Measurements from ENCODE around the gene MACC1.
"Not testable (repeated sequence)": the region's sequence is repeated elsewhere in the genome, so short reads cannot be mapped to it uniquely, and the experiment has no call there.

Gene MACC1

DNA sequence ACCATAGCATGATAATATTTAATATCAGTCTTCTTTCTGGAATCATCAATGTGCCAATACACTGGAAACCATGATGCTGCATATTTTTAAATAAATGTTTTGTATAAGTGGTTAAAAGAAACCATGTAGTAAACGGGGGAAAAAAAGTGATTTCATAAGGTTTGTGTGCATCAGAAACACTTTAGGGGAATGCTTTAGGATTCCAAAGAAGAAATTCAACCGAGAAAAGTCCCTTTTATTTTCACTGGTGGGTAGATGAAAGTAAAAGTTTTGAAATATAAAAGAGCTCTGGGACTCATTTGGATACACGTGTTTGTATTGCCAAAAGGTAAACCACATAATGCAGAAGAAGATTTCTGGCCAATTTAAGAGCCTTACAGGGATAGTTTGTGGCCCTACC, 11.9 kb upstream of the MACC1 start:
- DNase-seq = no peak

DNA sequence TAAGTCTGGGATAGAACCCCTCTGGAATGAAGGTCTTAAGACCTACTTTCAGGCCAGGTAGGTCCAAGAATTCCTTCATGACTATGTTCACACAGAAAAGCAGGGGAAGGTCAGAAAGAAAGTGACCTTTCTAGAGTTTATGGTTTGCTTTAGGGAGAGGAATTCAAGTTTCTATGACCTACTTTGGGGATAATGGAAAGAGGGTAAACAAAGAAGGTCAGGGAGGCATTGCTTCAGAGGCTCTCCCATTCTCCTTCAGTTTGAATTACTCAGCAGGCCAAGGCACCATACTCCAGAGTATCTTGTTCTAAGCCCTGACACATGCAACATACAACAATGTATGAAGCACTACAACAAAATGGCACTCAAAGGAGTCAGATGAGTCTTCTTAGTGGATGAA, 11.5 kb upstream of the MACC1 start:
- DNase-seq = no peak

- no peak for DNase-seq
Measured at GRCh38 chr7:20227291-20227795, 10.2 kb upstream of the MACC1 start.

- DNase-seq = no peak
Measured at GRCh38 chr7:20226860-20227259, 9.7 kb upstream of the MACC1 start.

GRCh38 chr7:20225384-20225783, 8.2 kb upstream of the MACC1 start:
- DNase-seq = no peak

DNA sequence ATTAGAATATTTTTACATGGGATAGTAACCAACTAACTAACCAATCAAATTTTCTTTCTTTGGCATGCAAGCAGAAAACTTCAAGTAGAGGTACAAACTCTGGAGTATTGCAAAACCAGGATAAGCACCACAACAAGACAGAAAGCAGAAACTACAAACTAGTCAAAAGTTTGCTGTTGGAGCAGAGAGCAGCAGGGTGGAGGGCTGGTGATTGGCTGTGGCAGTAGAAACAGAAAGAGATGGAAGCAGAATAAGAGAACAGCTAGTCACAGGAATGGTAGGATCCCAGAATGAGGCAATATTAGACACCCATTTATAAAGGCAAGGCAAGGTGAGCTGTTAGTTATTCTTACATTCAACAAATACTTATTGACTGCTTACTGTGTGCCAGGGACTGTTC, 6.8 kb upstream of the MACC1 start:
- no peak for DNase-seq

GRCh38 chr7:20223356-20223755, 6.2 kb upstream of the MACC1 start:
- no peak for DNase-seq

GRCh38 chr7:20222219-20222828, 5.1 kb upstream of the MACC1 start:
- DNase-seq = no peak

DNA sequence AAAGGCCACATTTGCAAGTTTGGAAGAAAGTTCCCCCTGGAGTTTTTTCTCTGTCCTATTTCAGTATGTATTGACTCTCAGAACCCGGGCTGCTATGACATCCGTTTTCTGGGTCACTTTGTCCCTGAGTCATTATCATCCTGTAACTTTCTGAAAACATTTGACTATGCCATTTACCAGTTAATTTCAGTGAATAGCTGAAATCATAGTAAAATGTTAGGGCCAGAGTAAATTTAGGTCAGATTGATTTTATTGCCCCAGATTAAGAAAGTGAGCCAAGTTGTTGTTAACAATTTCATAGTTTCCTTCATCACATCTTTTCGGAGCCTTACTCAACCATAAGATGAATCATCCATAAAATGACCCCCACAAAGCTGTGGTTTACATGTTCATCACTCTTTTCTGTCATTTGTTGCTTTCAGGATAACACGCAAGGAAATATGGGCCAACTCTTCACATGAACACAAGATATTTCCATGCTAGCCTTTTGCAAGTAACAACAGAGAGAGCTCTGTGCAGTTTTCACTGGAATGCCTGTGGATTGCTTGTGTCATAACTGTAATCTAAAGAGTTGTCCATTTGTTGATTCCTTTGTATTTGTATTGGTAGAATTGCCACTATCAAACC, 3.9 kb upstream of the MACC1 start:
- DNase-seq = no peak

- no peak for DNase-seq
Measured at GRCh38 chr7:20220293-20220761, 3.1 kb upstream of the MACC1 start.

DNA sequence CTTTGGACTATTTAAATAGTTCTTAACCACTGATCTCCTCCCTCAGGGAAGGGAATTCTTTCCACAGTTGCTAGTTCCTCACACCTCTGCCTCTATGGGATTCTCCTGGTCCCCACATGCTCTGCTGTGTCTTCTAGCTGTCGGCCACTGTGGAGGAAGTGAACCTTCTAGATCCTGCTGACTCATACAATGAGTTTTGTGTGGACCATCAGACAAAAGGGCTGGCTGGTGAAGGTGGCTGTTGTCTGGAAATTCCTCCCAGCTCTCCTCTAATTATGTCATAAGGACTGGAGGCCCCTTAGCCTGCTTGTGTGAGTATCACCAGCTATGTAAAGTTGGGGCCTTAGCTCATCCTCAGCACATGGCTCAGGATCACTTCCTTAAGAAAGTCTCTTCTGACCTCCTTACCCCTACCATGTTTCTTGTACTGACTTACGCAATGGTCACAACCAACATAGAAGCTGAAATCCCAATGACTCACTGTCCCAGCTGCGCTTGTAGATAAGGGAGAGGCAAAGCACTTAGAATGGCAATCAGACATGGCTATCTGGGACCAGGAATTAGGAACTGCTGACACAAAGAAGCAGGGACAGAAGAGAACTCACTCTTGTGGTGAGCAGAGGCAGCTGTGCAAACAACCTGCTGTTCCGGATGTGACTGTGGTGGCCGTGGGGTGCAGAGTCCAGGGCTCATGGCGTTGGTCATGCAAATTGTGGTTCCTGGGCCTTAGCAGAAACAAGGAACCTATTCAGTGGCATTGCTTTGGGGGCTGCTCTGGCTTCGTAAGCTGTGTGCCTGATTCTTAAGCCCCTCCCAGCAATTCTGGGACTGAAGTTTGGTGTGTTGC, 2.5 kb upstream of the MACC1 start:
- DNase-seq = no peak

DNA sequence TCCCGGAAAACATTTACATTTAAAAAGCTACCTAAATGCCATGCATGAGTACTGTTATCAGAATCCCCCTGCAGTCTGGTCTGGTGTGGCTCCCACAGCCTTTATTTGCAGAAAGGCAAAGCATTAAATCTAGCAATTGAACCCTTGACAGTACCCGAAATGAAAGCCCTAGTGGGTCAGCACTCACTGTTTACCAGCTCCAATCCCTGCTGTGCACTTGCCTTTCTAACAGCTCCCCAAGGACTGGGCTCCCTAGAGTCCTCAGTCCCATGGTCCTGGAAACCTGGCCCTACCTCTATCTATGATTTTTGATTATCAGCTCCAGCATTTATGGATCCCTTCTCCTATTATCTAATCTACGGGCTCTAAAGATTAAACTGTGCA, 1.9 kb upstream of the MACC1 start:
- DNase-seq = no peak

DNA sequence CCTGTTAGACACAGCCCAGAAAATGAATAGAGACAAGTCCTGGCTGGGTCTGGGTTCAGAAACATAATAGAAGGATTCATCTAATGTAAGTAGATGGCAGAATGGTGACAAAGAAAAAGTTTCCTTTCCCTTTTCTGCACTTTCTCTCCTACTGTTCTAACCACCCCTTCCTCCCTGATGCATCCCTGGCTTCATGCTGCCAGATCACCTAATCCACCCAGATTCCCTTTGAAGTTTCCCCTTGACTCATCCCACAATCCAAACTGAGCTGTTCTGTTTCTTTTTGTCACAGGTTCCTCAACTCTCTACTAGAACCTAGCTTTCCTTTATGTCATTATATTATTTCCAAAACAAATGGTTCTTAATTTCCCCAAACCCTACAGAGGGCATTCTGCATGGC, 1.1 kb upstream of the MACC1 start:
- no peak for DNase-seq

- DNase-seq = no peak
Measured at GRCh38 chr7:20216406-20217036, 663 bp downstream of the MACC1 start.

DNA sequence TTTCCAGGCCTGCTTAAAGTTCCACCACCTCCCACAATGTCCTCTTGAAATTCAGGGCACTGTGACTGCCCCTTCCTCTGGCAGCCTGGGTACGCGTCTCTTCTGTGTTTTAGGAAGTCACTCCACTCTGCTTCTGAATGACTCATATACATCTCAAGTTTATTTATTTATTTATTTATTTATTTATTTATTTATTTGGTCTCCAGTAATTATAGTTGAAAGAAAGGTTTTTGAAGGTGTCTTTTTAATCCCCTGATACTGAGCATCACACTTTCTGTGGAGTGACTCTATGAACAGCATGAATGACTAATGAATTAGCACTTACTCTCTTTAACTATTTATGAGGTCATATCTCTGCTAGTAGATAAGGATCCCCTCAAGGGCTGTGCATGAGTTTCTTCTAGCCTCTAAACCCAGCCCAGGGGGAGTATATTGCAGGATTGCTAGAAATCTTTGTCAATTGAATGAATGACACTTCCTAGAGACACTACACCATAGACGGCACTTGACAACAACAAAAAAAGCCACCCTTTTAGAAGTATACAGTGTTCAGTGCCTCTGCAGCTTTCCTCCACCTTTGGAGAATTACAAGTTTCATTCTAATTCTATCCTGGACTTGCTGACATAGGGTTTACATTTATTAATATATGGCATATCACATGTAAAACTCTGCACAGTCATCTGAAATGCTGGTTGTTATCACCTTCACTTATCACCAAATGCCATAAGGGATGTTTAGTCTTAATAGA, 2.1 kb downstream of the MACC1 start:
- DNase-seq = no peak

DNA sequence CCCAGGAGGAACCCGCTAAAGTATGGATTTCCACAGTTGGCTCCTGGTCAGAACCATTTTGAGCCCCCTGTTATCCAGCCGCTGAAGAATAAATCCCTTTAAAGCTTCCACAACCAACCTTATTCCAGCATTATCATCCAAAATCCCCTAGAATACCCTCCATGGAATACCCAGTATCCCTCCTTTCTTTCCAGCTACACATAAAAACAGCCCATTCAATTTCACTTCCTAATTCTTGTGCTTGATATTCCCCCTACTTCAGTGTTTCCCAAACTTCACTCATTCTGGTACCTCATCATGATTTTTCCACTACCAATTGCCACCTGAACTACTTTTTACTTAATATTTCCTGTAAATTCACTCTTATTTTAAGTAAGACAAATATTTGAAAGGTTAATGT, 3.1 kb downstream of the MACC1 start:
- DNase-seq = no peak

- DNase-seq = no peak
Measured at GRCh38 chr7:20213378-20213777, 3.8 kb downstream of the MACC1 start.

DNA sequence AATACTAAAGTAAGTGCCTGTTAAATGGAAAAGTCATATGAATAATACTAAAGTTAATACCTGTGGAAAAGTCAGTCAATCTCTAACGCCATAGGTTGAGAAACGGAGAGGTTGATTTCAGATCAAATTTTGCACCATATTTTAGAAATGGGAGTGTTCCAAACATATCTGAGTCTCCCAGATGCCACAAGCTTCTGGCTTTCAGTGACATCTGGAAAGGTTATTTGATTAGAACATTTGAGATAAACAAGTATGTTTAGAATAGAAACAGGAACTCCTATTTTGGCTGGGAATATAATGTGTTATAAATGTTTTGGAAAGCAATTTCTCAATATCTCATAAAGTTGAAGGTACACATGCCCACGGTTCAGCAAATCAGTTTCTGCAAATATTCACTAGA, 5.8 kb downstream of the MACC1 start:
- no peak for DNase-seq

DNA sequence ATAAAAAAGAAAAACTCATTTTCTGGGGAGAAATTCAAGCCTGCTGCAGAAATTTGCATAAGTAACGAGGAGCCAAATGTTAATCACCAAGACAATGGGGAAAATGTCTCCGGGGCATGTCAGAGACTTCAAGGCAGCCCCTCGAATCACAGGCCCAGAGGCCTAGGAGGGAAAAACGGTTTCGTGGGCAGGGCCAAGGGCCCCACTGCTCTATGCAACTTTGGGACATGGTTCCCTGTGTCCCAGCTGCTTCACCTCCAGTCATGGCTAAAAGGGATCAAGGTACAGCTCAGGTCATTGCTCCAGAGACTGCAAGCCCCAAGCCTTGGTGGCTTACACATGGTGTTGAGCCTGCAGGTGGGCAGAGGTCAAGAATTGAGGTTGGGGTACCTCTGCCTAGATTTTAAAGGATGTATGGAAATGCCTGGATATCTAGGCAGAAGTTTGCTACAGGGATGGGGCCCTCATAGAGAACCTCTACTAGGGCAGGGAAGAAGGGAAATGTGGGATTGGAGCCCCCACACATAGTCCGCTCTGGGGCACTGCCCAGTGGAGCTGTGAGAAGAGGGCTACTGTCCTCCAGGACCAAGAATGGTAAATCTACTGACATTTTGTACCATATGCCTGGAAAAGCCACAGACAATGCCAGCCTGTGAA, 8.4 kb downstream of the MACC1 start:
- DNase-seq = no peak

GRCh38 chr7:20207811-20208210, 9.4 kb downstream of the MACC1 start:
- DNase-seq = not testable (repeated sequence)

- DNase-seq = no peak
Measured at GRCh38 chr7:20206104-20206896, 10.9 kb downstream of the MACC1 start.
